Panc1 (cell line): ENCODE data around the gene PPP2R3A.

Source experiments
- POLR2AphosphoS5 ChIP-seq: IDR thresholded peaks from 2 replicates; pipeline ENCODE4 v1.6.1; 2012; ENCODE audit warnings: mild to moderate bottlenecking, low read depth, low read length, moderate library complexity
- TF ChIP-seq, protein P1 (sequence below): fragments of 450-650 bp; IDR thresholded peaks from 2 replicates; pipeline ENCODE4 v1.5.1; 2017; ENCODE audit warnings: mild to moderate bottlenecking

DNA sequence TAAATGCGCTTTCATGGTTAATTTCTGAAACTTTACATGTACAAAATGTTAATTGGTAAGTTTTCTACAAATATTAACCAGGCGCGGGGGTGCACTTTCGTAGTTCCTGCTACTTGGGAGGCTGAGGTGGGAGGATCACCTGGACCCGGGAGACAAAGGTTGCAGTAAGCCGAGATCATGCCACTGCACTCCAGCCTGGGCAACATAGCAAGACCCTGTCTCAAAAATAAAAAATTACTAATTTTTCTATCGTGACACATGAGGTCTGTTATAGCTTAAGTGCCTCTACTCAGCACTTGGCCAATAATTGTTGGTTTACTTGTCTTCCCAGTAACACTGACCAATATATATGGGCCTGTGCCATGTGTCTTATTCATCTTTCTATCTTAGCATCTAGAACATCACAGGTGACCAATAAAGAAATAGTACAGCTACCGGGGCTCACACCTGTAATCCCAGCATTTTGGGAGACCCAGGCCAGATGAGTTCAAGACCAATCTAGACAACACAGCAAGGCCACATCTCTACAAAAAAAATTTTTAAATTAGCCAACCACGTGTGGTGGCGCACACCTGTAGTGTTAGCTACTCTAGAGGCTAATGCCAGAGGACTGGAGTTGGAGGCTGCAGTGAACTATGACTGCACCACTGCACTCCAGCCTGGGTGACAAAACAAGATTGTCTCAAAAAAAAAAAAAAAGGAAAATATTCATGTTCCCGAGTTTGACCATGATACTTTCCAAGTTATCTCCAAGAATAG lies 224.5 kb downstream of the PPP2R3A start:
- TF ChIP-seq, protein P1, sequence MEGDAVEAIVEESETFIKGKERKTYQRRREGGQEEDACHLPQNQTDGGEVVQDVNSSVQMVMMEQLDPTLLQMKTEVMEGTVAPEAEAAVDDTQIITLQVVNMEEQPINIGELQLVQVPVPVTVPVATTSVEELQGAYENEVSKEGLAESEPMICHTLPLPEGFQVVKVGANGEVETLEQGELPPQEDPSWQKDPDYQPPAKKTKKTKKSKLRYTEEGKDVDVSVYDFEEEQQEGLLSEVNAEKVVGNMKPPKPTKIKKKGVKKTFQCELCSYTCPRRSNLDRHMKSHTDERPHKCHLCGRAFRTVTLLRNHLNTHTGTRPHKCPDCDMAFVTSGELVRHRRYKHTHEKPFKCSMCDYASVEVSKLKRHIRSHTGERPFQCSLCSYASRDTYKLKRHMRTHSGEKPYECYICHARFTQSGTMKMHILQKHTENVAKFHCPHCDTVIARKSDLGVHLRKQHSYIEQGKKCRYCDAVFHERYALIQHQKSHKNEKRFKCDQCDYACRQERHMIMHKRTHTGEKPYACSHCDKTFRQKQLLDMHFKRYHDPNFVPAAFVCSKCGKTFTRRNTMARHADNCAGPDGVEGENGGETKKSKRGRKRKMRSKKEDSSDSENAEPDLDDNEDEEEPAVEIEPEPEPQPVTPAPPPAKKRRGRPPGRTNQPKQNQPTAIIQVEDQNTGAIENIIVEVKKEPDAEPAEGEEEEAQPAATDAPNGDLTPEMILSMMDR, result no peak
- no peak for TF ChIP-seq POLR2AphosphoS5
